HepG2 (cell line): Measurements from ENCODE around the gene NCOA3. TPM values are rescaled to one million over a fixed set of nuclear protein-coding genes. Genes with fewer than 3 reads are reported as not detected.
A peak's percentile ranks its signal among the peaks of the same experiment; 100 is the strongest.

Experiments
- ASH2L ChIP-seq: fragments of 300-600, 200-600 bp; sonication (generic); IDR thresholded peaks from 2 replicates; pipeline ENCODE4 v1.7.0; 2017; ENCODE audit warnings: low read depth, mild to moderate bottlenecking, moderate library complexity, mixed read lengths, low read length; ENCODE audit not compliant: insufficient read length
- CREM ChIP-seq, 2 experiments: sonication (generic) in 1 of 2; formaldehyde crosslinking in 1 of 2; IDR thresholded peaks; 2 replicates each; pipeline versions ENCODE4 v1.4.0 to v1.6.1; 2016 to 2020; ENCODE audit warnings: antibody characterized with exemption in 1 of 2, mild to moderate bottlenecking in 1 of 2, missing genetic modification reagents in 1 of 2
- NFE2L2 ChIP-seq: fragments of 150-350 bp; IDR thresholded peaks from 2 replicates; pipeline ENCODE4 v1.6.1; 2014; ENCODE audit warnings: low read length
- POLR2AphosphoS5 ChIP-seq: IDR thresholded peaks from 2 replicates; pipeline ENCODE4 v1.6.1; 2012; ENCODE audit warnings: low read depth, low read length
- SOX6 ChIP-seq, 2 experiments: fragments of 450-650 bp in 1 of 2; sonication (generic) in 1 of 2; formaldehyde crosslinking in 1 of 2; IDR thresholded peaks; 2 replicates each; pipeline versions ENCODE4 v1.4.0 to v1.6.1; 2017 to 2020; ENCODE audit warnings: antibody characterized with exemption in 1 of 2, mild to moderate bottlenecking in 1 of 2, missing genetic modification reagents in 1 of 2
- SP140L ChIP-seq: sonication (generic); formaldehyde crosslinking; IDR thresholded peaks from 2 replicates; pipeline ENCODE4 v1.4.0; 2020; ENCODE audit warnings: missing genetic modification reagents, borderline replicate concordance
- SRSF1 ChIP-seq: fragments of 200-400 bp; formaldehyde crosslinking; optimal IDR thresholded peaks from 2 replicates; pipeline ENCODE3; 2017; ENCODE audit warnings: mild to moderate bottlenecking, low read depth, low read length, moderate library complexity
- ZBTB39 ChIP-seq: sonication (generic); formaldehyde crosslinking; IDR thresholded peaks from 2 replicates; pipeline ENCODE4 v1.5.0; 2020; ENCODE audit warnings: missing genetic modification reagents
- ZNF121 ChIP-seq: sonication (generic); formaldehyde crosslinking; IDR thresholded peaks from 2 replicates; pipeline ENCODE4 v1.5.0; 2020; ENCODE audit warnings: mild to moderate bottlenecking, missing genetic modification reagents
- ZNF253 ChIP-seq: sonication (generic); formaldehyde crosslinking; IDR thresholded peaks from 2 replicates; pipeline ENCODE4 v1.8.0; 2022; ENCODE audit warnings: mild to moderate bottlenecking, missing genetic modification reagents, borderline replicate concordance
- ZNF501 ChIP-seq: sonication (generic); formaldehyde crosslinking; IDR thresholded peaks from 2 replicates; pipeline ENCODE4 v1.5.1; 2020; ENCODE audit warnings: mild to moderate bottlenecking, moderate library complexity, missing genetic modification reagents
- ZNF549 ChIP-seq: sonication (generic); formaldehyde crosslinking; IDR thresholded peaks from 2 replicates; pipeline ENCODE4 v1.5.0; 2020; ENCODE audit warnings: missing genetic modification reagents
- ZNF614 ChIP-seq: IDR thresholded peaks from 2 replicates; pipeline ENCODE4 v1.6.1; 2018; ENCODE audit warnings: missing biosample characterization, missing genetic modification reagents, inconsistent platforms, borderline replicate concordance
- ZNF615 ChIP-seq: sonication (generic); formaldehyde crosslinking; IDR thresholded peaks from 2 replicates; pipeline ENCODE4 v1.5.0; 2020; ENCODE audit warnings: mild to moderate bottlenecking, missing genetic modification reagents, borderline replicate concordance
- ZNF672 ChIP-seq: sonication (generic); formaldehyde crosslinking; IDR thresholded peaks from 2 replicates; pipeline ENCODE4 v1.8.1; 2022; ENCODE audit warnings: missing genetic modification reagents
- ZNF746 ChIP-seq: sonication (generic); formaldehyde crosslinking; IDR thresholded peaks from 2 replicates; pipeline ENCODE4 v1.8.0; 2022; ENCODE audit warnings: mild to moderate bottlenecking, missing genetic modification reagents
- ZNF83 ChIP-seq: sonication (generic); formaldehyde crosslinking; IDR thresholded peaks from 2 replicates; pipeline ENCODE4 v1.4.0; 2020; ENCODE audit warnings: missing genetic modification reagents, mild to moderate bottlenecking, borderline replicate concordance
- polyA plus RNA-seq, 8 experiments: library from polyadenylated mRNA; depleted of rRNA in 3 of 8; stranded (reverse) in 7 of 8; unstranded in 1 of 8; fragments of >200 nt; fragmentation: Illumina TruSeq in 4 of 8; extraction: Trizol in 4 of 8; gene quantifications; 2 replicates each; pipeline versions ENCODE4 v1.2.1 to v1.2.3, GENCODE V29; 2011 to 2016; ENCODE audit warnings: low read depth in 4 of 8, missing spikeins in 1 of 8, mixed read lengths in 1 of 8; ENCODE audit not compliant: insufficient read depth in 1 of 8
- total RNA-seq, 5 experiments: library from RNA; depleted of rRNA; stranded (reverse); fragments of >200 nt; fragmentation: Illumina TruSeq; extraction: Trizol; gene quantifications; 2 replicates each; pipeline ENCODE4 v1.2.3, GENCODE V29; 2016; ENCODE audit warnings: low read depth in 1 of 5
- TF ChIP-seq, protein P1 (sequence below): sonication (generic); formaldehyde crosslinking; conservative IDR thresholded peaks from 2 replicates; pipeline ENCODE4 v1.4.0; 2020; ENCODE audit warnings: missing genetic modification reagents
- TF ChIP-seq, protein P2 (sequence below): sonication (generic); formaldehyde crosslinking; IDR thresholded peaks from 2 replicates; pipeline ENCODE4 v1.5.0; 2020; ENCODE audit warnings: mild to moderate bottlenecking, missing genetic modification reagents, borderline replicate concordance
- TF ChIP-seq, protein P3 (sequence below): sonication (generic); formaldehyde crosslinking; IDR thresholded peaks from 2 replicates; pipeline ENCODE4 v1.5.0; 2020; ENCODE audit warnings: missing genetic modification reagents, mild to moderate bottlenecking, borderline replicate concordance

Gene NCOA3
- total and polyA plus RNA-seq, 2 of the 13 experiments (the other 11 are each of a cell fraction or from before 2014, with no cell fraction given), result 35.0 to 56.8 TPM

DNA sequence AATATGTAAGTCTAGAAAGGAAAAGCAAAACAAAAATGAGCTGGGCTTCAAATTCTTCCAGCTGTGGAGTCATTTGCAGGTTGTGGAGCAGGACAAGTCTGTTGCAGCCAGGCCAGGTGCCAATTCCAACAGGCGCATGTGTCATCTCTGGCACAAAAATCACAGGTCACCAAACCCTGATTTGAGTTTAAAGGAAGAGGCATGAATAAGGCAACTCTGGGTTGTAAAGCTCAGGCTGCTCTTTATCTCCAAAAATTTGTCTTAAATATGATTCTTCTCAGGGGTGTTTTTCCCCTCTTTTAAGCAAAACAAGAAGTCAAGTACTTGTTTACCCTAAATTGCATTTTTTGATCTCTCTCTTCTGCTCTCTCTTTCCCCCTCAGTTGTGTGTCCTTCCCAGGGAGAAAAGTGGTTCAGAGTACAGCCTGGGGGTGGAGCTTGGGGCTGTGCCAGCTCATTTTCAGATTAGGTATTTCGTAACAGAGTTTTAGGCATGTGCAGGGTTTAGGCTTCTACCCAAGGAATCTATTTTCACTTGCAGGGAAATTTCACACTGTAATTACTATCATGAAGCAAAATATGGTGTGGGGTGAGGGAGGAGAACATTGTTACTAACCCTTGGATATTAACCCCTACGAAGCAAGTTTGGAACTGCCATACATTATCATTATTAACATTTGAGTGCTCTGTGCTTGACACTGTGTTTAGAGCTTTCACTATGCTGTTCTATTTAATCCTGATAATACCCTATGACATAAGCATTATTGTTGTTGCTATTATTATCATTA, 8.3 kb upstream of the NCOA3 start (continued):
- TF ChIP-seq SRSF1 (no peak), ZNF615 (CRISPR knock-in tag) (no peak), CREM (IDR thresholded peaks at IDR 0.05) (peak; percentile 25; the same call in 1 of the 2 replicates), CREM (CRISPR knock-in tag; IDR thresholded peaks at IDR 0.05) (no peak), ZNF746 (CRISPR knock-in tag) (no peak; the same call in 1 of the 2 replicates), ZNF83 (CRISPR knock-in tag) (no peak), ZNF253 (CRISPR knock-in tag) (no peak; the same call in 1 of the 2 replicates), SP140L (CRISPR knock-in tag) (0 out of 2 replicates have a peak, but pooled peaks have one; percentile 73), POLR2AphosphoS5 (peak; percentile 93), ZNF121 (CRISPR knock-in tag) (no peak), ZNF501 (CRISPR knock-in tag) (peak; percentile 67; the same call in 1 of the 2 replicates), NFE2L2 (no peak; the same call in 1 of the 2 replicates), ZNF549 (CRISPR knock-in tag) (no peak), ZNF672 (CRISPR knock-in tag) (no peak), SOX6 (IDR thresholded peaks at IDR 0.05) (no peak), SOX6 (CRISPR knock-in tag; IDR thresholded peaks at IDR 0.05) (peak; percentile 72; the same call in 1 of the 2 replicates), ZBTB39 (CRISPR knock-in tag) (no peak), ZNF614 (CRISPR knock-in tag) (peak; percentile 91; the same call in 1 of the 2 replicates), ASH2L (peak; percentile 95)
- TF ChIP-seq, protein P1, sequence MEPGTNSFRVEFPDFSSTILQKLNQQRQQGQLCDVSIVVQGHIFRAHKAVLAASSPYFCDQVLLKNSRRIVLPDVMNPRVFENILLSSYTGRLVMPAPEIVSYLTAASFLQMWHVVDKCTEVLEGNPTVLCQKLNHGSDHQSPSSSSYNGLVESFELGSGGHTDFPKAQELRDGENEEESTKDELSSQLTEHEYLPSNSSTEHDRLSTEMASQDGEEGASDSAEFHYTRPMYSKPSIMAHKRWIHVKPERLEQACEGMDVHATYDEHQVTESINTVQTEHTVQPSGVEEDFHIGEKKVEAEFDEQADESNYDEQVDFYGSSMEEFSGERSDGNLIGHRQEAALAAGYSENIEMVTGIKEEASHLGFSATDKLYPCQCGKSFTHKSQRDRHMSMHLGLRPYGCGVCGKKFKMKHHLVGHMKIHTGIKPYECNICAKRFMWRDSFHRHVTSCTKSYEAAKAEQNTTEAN (CRISPR knock-in tag), result peak; percentile 58
- TF ChIP-seq, protein P2, sequence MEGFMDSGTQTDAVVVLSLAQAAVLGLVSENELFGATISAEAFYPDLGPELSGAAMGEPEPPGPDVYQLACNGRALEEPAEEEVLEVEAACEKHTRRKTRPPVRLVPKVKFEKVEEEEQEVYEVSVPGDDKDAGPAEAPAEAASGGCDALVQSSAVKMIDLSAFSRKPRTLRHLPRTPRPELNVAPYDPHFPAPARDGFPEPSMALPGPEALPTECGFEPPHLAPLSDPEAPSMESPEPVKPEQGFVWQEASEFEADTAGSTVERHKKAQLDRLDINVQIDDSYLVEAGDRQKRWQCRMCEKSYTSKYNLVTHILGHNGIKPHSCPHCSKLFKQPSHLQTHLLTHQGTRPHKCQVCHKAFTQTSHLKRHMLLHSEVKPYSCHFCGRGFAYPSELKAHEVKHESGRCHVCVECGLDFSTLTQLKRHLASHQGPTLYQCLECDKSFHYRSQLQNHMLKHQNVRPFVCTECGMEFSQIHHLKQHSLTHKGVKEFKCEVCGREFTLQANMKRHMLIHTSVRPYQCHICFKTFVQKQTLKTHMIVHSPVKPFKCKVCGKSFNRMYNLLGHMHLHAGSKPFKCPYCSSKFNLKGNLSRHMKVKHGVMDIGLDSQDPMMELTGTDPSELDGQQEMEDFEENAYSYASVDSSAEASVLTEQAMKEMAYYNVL (CRISPR knock-in tag), result peak; percentile 95; the same call in 1 of the 2 replicates
- TF ChIP-seq, protein P3, sequence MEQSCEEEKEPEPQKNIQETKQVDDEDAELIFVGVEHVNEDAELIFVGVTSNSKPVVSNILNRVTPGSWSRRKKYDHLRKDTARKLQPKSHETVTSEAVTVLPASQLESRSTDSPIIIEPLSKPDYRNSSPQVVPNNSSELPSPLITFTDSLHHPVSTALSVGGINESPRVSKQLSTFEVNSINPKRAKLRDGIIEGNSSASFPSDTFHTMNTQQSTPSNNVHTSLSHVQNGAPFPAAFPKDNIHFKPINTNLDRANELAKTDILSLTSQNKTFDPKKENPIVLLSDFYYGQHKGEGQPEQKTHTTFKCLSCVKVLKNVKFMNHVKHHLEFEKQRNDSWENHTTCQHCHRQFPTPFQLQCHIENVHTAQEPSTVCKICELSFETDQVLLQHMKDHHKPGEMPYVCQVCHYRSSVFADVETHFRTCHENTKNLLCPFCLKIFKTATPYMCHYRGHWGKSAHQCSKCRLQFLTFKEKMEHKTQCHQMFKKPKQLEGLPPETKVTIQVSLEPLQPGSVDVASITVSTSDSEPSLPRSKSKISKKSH, result no peak
